MV-4-11 (cell line): Measurements from ENCODE around the gene AHNAK2.
A peak's percentile ranks its signal among the peaks of the same experiment; 100 is the strongest.
"Not testable (repeated sequence)": the region's sequence is repeated elsewhere in the genome, so short reads cannot be mapped to it uniquely, and the experiment has no call there.

Experiments
- DNase-seq: peaks from one replicate; lab custom pipeline; 2025; lab: John Stamatoyannopoulos, UW

AHNAK2 gene

DNA sequence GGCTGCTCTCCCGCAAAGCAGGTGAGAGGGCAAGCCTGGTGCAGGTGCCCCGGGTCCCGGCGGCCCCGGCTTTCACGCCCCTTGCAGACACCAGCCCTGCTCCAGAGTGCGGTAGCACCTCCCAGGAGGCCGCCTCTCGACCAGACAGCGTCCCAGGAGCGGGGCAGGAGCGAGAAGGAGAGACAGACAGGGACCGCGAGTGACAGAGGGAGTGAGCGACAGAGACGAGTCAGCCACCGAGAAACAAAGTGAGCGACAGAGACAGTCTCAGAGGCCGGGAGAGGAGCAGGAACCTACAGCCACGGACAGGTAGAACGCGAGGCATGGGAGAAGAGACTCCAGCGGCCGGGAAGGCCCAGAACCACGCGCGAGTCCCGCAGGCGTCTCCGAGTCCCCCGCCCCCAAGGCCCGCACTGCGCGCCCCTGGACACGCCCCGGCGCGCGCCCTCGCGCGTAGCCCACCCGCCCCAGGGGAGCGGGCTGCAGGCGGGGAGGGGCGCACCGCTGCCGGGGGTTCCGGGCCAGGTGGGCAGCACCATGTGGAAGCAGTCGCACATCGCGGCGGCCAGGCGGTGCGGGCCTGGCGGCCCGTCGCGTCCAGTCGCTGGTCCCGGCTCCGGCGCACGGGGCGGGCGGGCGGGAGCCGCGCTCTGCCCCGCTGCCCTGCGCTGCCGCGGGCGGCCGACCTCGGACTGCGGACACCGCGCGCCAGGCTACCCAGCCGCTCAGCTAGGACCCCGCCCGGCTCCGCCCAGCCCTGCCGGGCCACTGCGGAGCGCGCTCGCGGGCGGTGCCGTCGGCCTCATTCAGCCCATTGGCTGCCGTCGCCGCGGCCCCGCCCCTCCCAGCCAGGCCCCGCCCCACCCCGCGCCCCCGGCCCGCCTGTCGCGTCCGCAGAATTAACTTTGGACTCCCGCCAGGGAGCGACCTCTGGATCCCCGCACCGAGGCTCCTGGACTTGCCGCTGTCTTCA, at the start of gene AHNAK2:
Gene AHNAK2 (minus strand): TSS at position 694 of the 973 bp plus-strand sequence. CDS start 137 bp downstream, at position 557.
- peak; percentile 42 for DNase-seq

DNA sequence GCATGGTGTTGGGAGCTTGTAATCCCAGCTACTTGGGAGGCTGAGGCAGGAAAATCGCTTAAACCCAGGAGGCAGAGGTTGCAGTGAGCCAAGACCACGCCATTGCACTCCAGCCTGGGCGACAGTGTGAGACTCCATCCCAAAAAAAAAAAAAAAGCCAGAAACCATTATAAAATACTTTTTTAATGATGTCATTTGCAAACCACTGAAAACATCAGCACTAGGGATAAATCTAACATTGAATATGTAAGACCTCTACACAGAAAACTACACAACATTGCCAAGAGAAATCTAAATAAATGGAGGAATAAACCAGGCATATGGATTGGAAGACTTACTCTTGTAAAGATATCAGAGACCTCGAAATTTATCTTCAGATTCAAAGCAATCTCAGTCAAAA, 49.5 kb upstream of the AHNAK2 start:
- not testable (repeated sequence) for DNase-seq

- peak; percentile 66 for DNase-seq
These were observed 48.8 kb upstream of the AHNAK2 start for GRCh38 chr14:105026802-105027563.

GRCh38 chr14:105026033-105026785, 48.0 kb upstream of the AHNAK2 start:
- DNase-seq: peak; percentile 89

GRCh38 chr14:105025429-105025828, 47.3 kb upstream of the AHNAK2 start:
- DNase-seq: no peak

DNA sequence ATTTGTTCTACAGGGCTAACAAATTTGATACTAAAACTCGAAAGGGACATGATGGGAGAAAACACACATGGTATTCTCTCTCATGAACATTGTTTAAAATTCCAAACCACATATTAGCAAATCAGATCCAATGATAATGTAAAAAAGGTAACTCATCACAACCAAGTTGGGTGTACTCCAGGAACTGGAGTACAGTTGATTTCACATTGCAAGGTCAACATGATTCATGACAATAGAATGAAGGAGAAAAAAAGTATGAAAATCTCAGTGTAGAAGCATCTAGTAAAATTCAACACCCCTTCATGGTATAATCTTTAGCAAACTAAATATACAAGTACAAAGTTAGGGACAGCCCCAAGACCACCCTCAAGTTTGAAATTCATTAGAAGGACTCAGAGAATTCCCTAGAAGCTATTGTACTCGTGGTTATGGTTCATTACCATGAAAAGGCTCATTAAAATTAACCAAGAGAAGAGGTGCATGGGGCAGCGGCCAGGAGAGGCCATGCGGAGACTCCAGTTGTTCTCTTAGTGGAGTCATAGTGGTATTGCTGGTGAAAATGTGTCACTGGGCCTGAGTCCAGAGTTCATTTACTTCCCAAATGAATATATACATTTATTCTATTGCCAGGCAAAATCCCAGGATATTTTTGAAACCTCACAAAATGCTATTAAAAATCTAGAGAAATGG, 45.8 kb upstream of the AHNAK2 start:
- DNase-seq: no peak

GRCh38 chr14:105023144-105023543, 45.0 kb upstream of the AHNAK2 start:
- no peak for DNase-seq

DNA sequence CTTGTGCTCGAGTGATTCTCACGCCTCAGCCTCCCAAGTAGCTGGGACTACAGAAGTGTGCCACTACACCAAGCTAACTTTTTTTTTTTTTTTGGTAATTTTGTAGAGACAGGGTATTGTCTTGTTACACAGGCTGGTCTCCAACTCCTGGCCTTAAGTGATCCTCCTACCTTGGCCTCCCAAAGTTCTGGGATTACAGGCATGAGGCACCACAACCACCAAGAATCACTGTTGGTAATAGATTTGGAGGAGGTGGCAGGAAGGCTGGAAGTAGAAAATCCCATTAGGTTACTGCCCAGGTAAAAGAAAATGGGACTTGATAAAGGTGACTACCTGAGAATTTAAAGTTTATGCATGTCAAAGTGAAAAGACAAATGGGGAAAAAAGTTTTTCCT, 44.1 kb upstream of the AHNAK2 start:
- DNase-seq: no peak

GRCh38 chr14:105021656-105022275, 43.6 kb upstream of the AHNAK2 start:
- peak; percentile 54 for DNase-seq

- DNase-seq: peak; percentile 98
These were observed 42.9 kb upstream of the AHNAK2 start, which contains the start of gene CDCA4 for GRCh38 chr14:105020815-105021655. Gene CDCA4 (minus strand): TSS chr14:105021083. CDS start chr14:105011929, 9,154 bp downstream.

GRCh38 chr14:105019861-105020814, 42.0 kb upstream of the AHNAK2 start:
- no peak for DNase-seq

DNA sequence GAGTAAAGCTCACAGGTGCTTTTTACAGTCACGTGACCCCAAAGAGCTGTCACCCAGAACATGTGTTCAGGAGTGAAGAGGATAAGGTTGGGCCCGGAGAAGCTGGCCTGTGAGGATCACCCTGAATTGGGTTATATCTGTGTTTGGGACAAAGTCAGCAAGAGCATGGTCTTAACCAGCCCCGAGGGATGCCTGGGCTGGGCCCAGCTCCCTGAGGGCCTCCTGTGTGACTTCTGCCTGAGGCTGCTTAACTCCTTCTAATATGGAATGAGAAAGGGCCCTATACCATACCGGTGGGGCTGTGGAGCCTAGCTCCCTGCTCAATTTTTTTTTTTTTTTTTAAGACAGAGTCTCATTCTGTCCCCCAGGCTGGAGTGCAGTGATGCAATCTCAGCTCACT, 40.2 kb upstream of the AHNAK2 start:
- no peak for DNase-seq

- DNase-seq: no peak
These were observed 37.7 kb upstream of the AHNAK2 start for GRCh38 chr14:105015905-105016304.

GRCh38 chr14:105015242-105015641, 37.1 kb upstream of the AHNAK2 start:
- no peak for DNase-seq

DNA sequence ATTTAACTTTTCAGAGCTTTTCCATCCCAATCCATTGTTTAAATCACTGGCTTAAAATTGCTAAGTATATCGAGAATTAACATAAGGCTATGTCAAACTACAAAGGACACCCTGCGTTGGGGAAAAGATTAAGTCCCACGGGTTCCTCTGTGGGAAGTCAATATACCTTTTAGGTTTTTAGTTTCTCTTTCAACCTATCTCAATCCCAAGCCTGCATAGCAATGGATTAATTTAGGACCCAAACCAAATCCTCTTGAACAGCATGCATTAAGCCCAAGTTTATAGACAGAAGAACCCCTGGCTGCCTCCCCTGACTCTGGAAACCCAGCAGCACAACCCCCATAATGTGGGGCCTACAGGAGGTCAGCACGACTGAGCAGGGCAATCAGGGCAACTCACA, 36.5 kb upstream of the AHNAK2 start:
- no peak for DNase-seq

- DNase-seq: no peak
These were observed 35.9 kb upstream of the AHNAK2 start for GRCh38 chr14:105014032-105014431.

DNA sequence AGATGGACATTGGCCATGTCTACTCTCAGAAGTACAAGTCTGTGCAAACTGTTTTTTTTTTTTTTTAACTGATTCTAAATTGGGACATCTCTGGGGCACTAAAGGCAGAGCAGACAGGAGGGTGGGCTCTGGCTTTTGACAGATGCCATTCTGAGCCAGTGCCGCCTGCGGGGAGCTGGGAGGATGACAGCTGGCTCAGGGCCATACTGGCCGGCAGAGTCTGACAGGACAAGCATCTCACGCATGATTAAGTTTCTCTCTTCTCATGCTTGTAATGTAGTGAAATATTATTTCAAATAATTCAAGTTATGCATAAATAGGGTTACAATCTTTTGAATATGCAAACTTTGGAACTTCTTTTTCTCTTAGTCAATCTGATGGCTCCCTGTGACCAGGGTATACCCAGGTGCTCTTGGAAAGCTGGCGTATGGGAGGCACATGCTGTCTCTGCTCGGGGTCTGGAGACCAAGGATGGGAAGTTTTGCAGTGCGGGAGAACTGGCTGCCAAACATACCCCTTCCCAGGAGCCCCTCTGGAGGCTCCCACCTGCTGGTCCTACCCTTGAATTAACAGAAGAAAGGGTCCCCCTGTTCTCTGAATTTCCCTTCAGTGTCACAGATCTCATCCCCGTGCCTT, 35.1 kb upstream of the AHNAK2 start:
- no peak for DNase-seq
